ENCODE results near the gene KLHL35.

GRCh38 chr11:75384438-75385080, 48.4 kb downstream of the KLHL35 start:
- TF ChIP-seq CTCF (IDR thresholded peaks at IDR 0.05) = peak; percentile 96 to 98 (median 97)
- TF ChIP-seq POLR2A (IDR thresholded peaks at IDR 0.05) = no peak
- no peak for TF ChIP-seq EP300 (IDR thresholded peaks at IDR 0.05; ENCODE audit: low read depth)
- no peak for TF ChIP-seq POLR2AphosphoS5 (IDR thresholded peaks at IDR 0.05)
